ENCODE results near the gene CCDC148. TPM values are rescaled to one million over a fixed set of nuclear protein-coding genes. Genes with fewer than 3 reads are reported as not detected.

CCDC148 gene
- total and polyA plus RNA-seq, 12 donors, result 0.07 to 1.4 (median 0.66) TPM

DNA sequence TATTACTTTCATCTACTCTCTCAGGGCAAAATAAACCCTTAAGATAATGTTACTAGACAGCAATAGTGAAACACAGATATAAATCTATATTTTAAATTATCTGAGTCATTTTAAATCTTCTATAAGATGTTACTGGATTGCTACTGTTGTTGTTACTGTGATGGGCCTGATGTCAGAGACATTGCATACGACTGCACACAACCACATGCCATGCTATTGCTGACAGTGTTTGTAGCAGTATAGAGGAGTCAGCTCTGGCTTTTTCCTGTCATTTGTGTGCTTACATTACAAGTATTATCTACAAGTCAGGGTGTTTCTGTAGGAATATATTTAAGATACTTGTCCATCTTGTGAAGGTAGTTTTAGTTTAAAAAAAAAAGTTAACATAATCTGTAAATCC is 63.9 kb downstream of the CCDC148 start:
- DNase-seq (no peak), ATAC-seq (no peak)
- intact Hi-C loops (cut with DNase I), result no loop called here
- Histone ChIP-seq H3K4me1 (no peaks in the 10 kb centered on the region), H3K4me3 (no peak overlapping the region), H3K27ac (no peak overlapping the region), H3K36me3 (no peaks in the 10 kb centered on the region), H3K27me3 (no peaks in the 10 kb centered on the region), H3K9me3 (no peaks in the 10 kb centered on the region)
- TF ChIP-seq, protein P1, sequence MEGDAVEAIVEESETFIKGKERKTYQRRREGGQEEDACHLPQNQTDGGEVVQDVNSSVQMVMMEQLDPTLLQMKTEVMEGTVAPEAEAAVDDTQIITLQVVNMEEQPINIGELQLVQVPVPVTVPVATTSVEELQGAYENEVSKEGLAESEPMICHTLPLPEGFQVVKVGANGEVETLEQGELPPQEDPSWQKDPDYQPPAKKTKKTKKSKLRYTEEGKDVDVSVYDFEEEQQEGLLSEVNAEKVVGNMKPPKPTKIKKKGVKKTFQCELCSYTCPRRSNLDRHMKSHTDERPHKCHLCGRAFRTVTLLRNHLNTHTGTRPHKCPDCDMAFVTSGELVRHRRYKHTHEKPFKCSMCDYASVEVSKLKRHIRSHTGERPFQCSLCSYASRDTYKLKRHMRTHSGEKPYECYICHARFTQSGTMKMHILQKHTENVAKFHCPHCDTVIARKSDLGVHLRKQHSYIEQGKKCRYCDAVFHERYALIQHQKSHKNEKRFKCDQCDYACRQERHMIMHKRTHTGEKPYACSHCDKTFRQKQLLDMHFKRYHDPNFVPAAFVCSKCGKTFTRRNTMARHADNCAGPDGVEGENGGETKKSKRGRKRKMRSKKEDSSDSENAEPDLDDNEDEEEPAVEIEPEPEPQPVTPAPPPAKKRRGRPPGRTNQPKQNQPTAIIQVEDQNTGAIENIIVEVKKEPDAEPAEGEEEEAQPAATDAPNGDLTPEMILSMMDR (IDR thresholded peaks at IDR 0.05), result no peak
- 28 to 53% methylated on average over 1 of the region's 1 CpG for WGBS, 2 donors

DNA sequence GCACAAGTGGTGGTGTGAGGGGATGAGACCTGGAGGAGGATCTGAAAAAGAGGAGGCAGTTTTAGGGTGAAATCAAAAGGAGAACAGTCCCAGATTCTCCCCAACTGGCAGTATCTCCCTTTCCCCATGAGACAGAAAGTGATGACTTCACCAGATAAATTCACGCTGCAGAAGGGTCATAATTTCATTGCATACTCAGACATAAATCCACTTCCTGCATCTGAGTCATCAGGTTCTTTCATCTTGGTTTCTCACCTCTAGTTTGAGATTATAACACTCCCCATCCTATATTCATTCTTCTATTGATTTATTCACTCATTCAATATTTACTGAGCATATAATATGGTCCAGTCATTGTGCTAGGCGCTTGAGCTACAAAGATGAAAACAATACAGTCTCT is 64.7 kb downstream of the CCDC148 start:
- TF ChIP-seq, protein P1 (IDR thresholded peaks at IDR 0.05), result no peak
- intact Hi-C loops (cut with DNase I), result no loop called here
- Histone ChIP-seq H3K27me3 (no peaks in the 10 kb centered on the region), H3K4me3 (no peak overlapping the region), H3K4me1 (no peaks in the 10 kb centered on the region), H3K27ac (no peak overlapping the region), H3K36me3 (no peaks in the 10 kb centered on the region), H3K9me3 (no peaks in the 10 kb centered on the region)
- WGBS, 2 donors, result 71 to 89% methylated on average over 2 of the region's 2 CpGs
- DNase-seq, result no peak
- no peak for ATAC-seq

DNA sequence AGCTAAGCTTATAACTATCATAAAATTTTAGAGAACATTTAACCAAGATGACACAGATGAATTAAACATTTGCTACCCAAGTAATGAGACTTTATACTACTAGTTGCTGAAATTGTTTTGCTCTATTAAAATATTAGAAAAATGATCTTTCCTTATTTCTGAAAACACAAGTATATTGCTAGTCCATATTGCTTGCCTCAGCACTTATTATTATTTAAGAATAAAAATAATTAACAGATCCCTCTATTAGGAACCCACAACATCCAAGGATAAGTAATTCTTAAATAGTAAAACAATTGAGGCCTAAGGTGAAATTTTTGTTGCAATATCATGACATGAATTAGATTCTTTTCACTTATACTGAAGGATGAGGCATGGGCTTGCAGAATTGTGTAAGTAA is 65.2 kb downstream of the CCDC148 start:
- no peak overlapping the region for H3K27ac ChIP-seq
- H3K4me3 ChIP-seq, result no peak overlapping the region
- intact Hi-C loops (cut with DNase I), result no loop called here
- TF ChIP-seq, protein P1 (IDR thresholded peaks at IDR 0.05), result no peak
- ATAC-seq (no peak), DNase-seq (no peak)
- H3K36me3 ChIP-seq, result no peaks in the 10 kb centered on the region
- H3K9me3 ChIP-seq, result no peaks in the 10 kb centered on the region
- no peaks in the 10 kb centered on the region for H3K27me3 ChIP-seq
- H3K4me1 ChIP-seq, result no peaks in the 10 kb centered on the region

DNA sequence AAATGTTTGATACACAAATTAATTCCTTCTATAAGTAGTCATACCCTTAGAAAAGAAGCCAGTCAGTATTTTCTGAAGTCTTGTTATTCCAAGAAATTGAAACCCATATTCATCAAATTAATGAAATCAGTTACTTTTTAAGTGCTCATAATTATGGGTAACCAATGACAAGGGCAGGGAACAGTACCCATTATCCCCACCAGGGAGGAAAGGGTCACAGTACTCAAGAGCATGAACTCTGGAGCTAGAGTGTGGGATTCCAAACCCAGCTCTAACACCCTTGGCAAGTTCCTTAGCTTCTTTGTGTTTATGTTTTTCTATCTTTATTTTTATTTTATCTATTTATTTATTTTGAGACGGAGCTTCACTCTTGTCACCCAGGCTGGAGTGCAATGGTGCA is 68.4 kb downstream of the CCDC148 start:
- intact Hi-C loops (cut with DNase I), result no loop called here
- Histone ChIP-seq H3K27me3 (no peaks in the 10 kb centered on the region), H3K4me3 (no peak overlapping the region), H3K9me3 (no peaks in the 10 kb centered on the region), H3K27ac (no peak overlapping the region), H3K4me1 (no peaks in the 10 kb centered on the region), H3K36me3 (no peaks in the 10 kb centered on the region)
- DNase-seq, result no peak
- 83 to 96% methylated on average over 1 of the region's 1 CpG for WGBS, 2 donors
- TF ChIP-seq, protein P1 (IDR thresholded peaks at IDR 0.05), result no peak
- no peak for ATAC-seq

DNA sequence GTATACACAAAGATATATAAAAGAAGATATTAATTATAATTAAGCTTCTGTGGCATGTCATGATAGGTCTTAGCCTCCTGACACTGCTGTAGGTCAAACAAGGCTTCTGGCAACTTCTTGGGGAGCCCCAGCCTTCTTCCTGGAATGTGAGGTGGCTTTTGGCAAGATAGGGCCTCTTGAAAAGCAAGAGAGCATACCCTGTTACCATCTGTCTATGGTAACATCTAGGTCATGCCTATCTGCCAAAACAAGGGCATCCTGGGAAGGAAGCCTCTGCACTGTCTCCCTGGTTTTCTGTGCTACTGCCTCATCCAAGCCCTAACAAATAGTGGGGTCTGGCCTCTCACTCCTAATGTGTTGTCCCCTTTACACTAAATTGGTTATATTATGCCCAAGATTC is 70.9 kb downstream of the CCDC148 start:
- DNase-seq (no peak), ATAC-seq (no peak)
- TF ChIP-seq, protein P1 (IDR thresholded peaks at IDR 0.05), result no peak

More for the DNA sequence above, 70.9 kb downstream of the CCDC148 start:
- H3K4me3 ChIP-seq, result no peak overlapping the region
- no peaks in the 10 kb centered on the region for H3K36me3 ChIP-seq
- peaks cover 0 to 15% (median 0%) of the 10 kb centered on the region in 11 donors for H3K9me3 ChIP-seq
- no peaks in the 10 kb centered on the region for H3K27me3 ChIP-seq
- no peak overlapping the region for H3K27ac ChIP-seq
- no peaks in the 10 kb centered on the region for H3K4me1 ChIP-seq
- intact Hi-C loops (cut with DNase I), result no loop called here

All from heart right ventricle (tissue), 16 donors.